K562 (cell line): Measurements from ENCODE around the gene PPP4C. TPM values are rescaled to one million over a fixed set of nuclear protein-coding genes. Genes with fewer than 3 reads are reported as not detected.

Source experiments
- BHLHE40 ChIP-seq: IDR thresholded peaks from 2 replicates; pipeline ENCODE4 v1.6.1; 2011; ENCODE audit warnings: low read length, improper control_type of control experiment
- BMI1 ChIP-seq: fragments of 150-350 bp; IDR thresholded peaks from 2 replicates; pipeline ENCODE4 v1.6.1; 2014; ENCODE audit warnings: low read length
- CBX1 ChIP-seq: sonication (generic); IDR thresholded peaks from 2 replicates; pipeline ENCODE4 v1.6.1; 2016; ENCODE audit warnings: antibody characterized with exemption, low read depth, mild to moderate bottlenecking
- DDX20 ChIP-seq: fragments of 450-650 bp; IDR thresholded peaks from 2 replicates; pipeline ENCODE4 v1.6.1; 2016; ENCODE audit warnings: missing genetic modification characterization, low read depth, mild to moderate bottlenecking, missing compliant biosample characterization, moderate library complexity
- ETS2 ChIP-seq: IDR thresholded peaks from 2 replicates; pipeline ENCODE4 v1.6.1; 2016; ENCODE audit warnings: borderline replicate concordance, missing genetic modification characterization, mild to moderate bottlenecking, moderate library complexity, missing compliant biosample characterization; ENCODE audit not compliant: poor library complexity, severe bottlenecking
- ILF3 ChIP-seq: fragments of 450-650 bp; IDR thresholded peaks from 2 replicates; pipeline ENCODE4 v1.6.1; 2018; ENCODE audit warnings: antibody characterized with exemption, mild to moderate bottlenecking, moderate library complexity, borderline replicate concordance
- KLF1 ChIP-seq: fragments of 450-650 bp; IDR thresholded peaks from 2 replicates; pipeline ENCODE4 v1.6.1; 2016; ENCODE audit warnings: missing genetic modification characterization, missing compliant biosample characterization
- MAX ChIP-seq: sonication (generic); formaldehyde crosslinking; IDR thresholded peaks from 2 replicates; pipeline ENCODE4 v1.9.0; 2022; ENCODE audit warnings: mild to moderate bottlenecking, missing genetic modification reagents
- MXI1 ChIP-seq: IDR thresholded peaks from 2 replicates; pipeline ENCODE4 v1.6.1; 2011; ENCODE audit warnings: low read depth, mild to moderate bottlenecking, improper control_type of control experiment, low read length
- RAD21 ChIP-seq, 2 experiments: fragments of 250-450 bp in 1 of 2; fragments of 450-650 bp in 1 of 2; sonication (Bioruptor Pico) in 1 of 2; formaldehyde crosslinking in 1 of 2; IDR thresholded peaks in 1 of 2; conservative IDR thresholded peaks in 1 of 2; 2 replicates each; pipeline versions ENCODE4 v1.4.0 to v1.8.0; 2020 to 2022; ENCODE audit warnings: mild to moderate bottlenecking in 2 of 2, moderate library complexity in 1 of 2
- SIN3A ChIP-seq, 2 experiments: fragments of 150-350 bp in 1 of 2; IDR thresholded peaks; 2 replicates each; pipeline ENCODE4 v1.6.1; 2011 to 2016; ENCODE audit warnings: borderline replicate concordance in 2 of 2, low read depth in 2 of 2, low read length in 2 of 2, mild to moderate bottlenecking in 2 of 2, moderate library complexity in 2 of 2; ENCODE audit not compliant: control insufficient read depth in 1 of 2
- UBTF ChIP-seq, 2 experiments: IDR thresholded peaks; 2 replicates each; pipeline ENCODE4 v1.6.1; 2012; ENCODE audit warnings: improper control_type of control experiment in 2 of 2, low read depth in 2 of 2, low read length in 2 of 2, borderline replicate concordance in 1 of 2
- ZBTB49 ChIP-seq: sonication (generic); formaldehyde crosslinking; IDR thresholded peaks from 2 replicates; pipeline ENCODE4 v1.8.0; 2022; ENCODE audit warnings: missing genetic modification reagents, mild to moderate bottlenecking, borderline replicate concordance
- ZFP91 ChIP-seq: sonication (generic); formaldehyde crosslinking; IDR thresholded peaks from 2 replicates; pipeline ENCODE4 v1.8.0; 2022; ENCODE audit warnings: mild to moderate bottlenecking, missing genetic modification reagents
- ZNF23 ChIP-seq: fragments of 250-450 bp; sonication (Bioruptor Pico); IDR thresholded peaks from 2 replicates; pipeline ENCODE4 v1.4.0; 2020; ENCODE audit warnings: mild to moderate bottlenecking
- ZNF511 ChIP-seq: sonication (generic); formaldehyde crosslinking; IDR thresholded peaks from 2 replicates; pipeline ENCODE4 v1.8.0; 2022; ENCODE audit warnings: mild to moderate bottlenecking, missing genetic modification reagents
- ZNF586 ChIP-seq: fragments of 450-650 bp; formaldehyde crosslinking; conservative IDR thresholded peaks from 2 replicates; pipeline ENCODE4 v1.4.0; 2020; ENCODE audit warnings: mild to moderate bottlenecking, moderate library complexity
- ZNF589 ChIP-seq: fragments of 200-800 bp; sonication (Bioruptor generic); IDR thresholded peaks from 2 replicates; pipeline ENCODE4 v1.6.1; 2016; ENCODE audit warnings: low read depth, missing genetic modification characterization, missing compliant biosample characterization
- polyA plus RNA-seq, 8 experiments: library from polyadenylated mRNA; depleted of rRNA in 4 of 8; stranded (reverse) in 5 of 8; unstranded in 3 of 8; fragments of >200 nt; fragmentation: Nextera tagmentation in 2 of 8; fragmentation: Illumina TruSeq in 1 of 8; extraction: Ambion mirVana in 2 of 8; extraction: Trizol in 1 of 8; gene quantifications; 2 replicates each; pipeline versions ENCODE4 v1.2.1 to v1.2.3, GENCODE V29; 2011 to 2014; ENCODE audit warnings: inconsistent platforms in 1 of 8, missing spikeins in 1 of 8
- total RNA-seq, 7 experiments: library from RNA; depleted of rRNA in 6 of 7; stranded (reverse); fragments of >200 nt in 6 of 7; fragmentation: Illumina TruSeq in 2 of 7; extraction: Trizol in 2 of 7; gene quantifications; 2 replicates each; pipeline versions ENCODE4 v1.2.1 to v1.2.3, GENCODE V29; 2011 to 2021; ENCODE audit warnings: low replicate concordance in 1 of 7

Gene PPP4C
- total and polyA plus RNA-seq, 9 of the 15 experiments (the other 6 are each of a cell fraction or from before 2014, with no cell fraction given), result 3.5 to 183 (median 131) TPM

GRCh38 chr16:30066761-30067583, 8.8 kb upstream of the PPP4C start (continued):
- TF ChIP-seq ZFP91 (CRISPR knock-in tag) (peak; percentile 59; the same call in 1 of the 2 replicates), UBTF (IDR thresholded peaks at IDR 0.05; ENCODE audit: borderline replicate concordance in 1 of 2, low read depth in 2 of 2, low read length in 2 of 2) (no peak), RAD21 (CRISPR knock-in tag; conservative IDR thresholded peaks at IDR 0.05 in 1 of 2, IDR thresholded peaks at IDR 0.05 in 1 of 2) (no peak), DDX20 (tag) (no peak), MXI1 (no peak), ZBTB49 (CRISPR knock-in tag) (no peak), MAX (CRISPR knock-in tag) (0 out of 2 replicates have a peak, but pooled peaks have one; percentile 27), CBX1 (no peak), ETS2 (tag) (no peak), SIN3A (IDR thresholded peaks at IDR 0.05; ENCODE audit: borderline replicate concordance in 2 of 2, control insufficient read depth in 1 of 2, low read depth in 2 of 2, low read length in 2 of 2) (peak in 1 of 2 experiments; percentile 44; a peak in 2 of 4 replicates), ZNF586 (CRISPR knock-in tag) (no peak), KLF1 (tag) (no peak), BHLHE40 (no peak), ZNF589 (CRISPR knock-in tag) (no peak), BMI1 (no peak), ZNF511 (CRISPR knock-in tag) (no peak), ZNF23 (CRISPR knock-in tag) (no peak), ILF3 (no peak)
